Endothelial cell of umbilical vein (primary cell): ENCODE measurements around the gene PDYN.
"Not testable (repeated sequence)": the region's sequence is repeated elsewhere in the genome, so short reads cannot be mapped to it uniquely, and the experiment has no call there.

Experiments used
- GATA2 ChIP-seq: IDR thresholded peaks from 2 replicates; pipeline ENCODE4 v1.7.0; 2011; ENCODE audit warnings: low read depth, mild to moderate bottlenecking, moderate library complexity, mixed read lengths, low read length; ENCODE audit not compliant: insufficient read length, insufficient read depth
- TF ChIP-seq, protein P1 (sequence below), 2 donors: IDR thresholded peaks; 1 replicate in 1 of 2; 2 replicates in 1 of 2; pipeline ENCODE4 v1.5.1; 2011; ENCODE audit warnings: low read length in 2 of 2, mild to moderate bottlenecking in 2 of 2, moderate library complexity in 2 of 2, control low read depth in 1 of 2, inconsistent platforms in 1 of 2, low read depth in 1 of 2; ENCODE audit not compliant: insufficient read depth in 1 of 2; ENCODE audit errors: extremely low read depth in 1 of 2

DNA sequence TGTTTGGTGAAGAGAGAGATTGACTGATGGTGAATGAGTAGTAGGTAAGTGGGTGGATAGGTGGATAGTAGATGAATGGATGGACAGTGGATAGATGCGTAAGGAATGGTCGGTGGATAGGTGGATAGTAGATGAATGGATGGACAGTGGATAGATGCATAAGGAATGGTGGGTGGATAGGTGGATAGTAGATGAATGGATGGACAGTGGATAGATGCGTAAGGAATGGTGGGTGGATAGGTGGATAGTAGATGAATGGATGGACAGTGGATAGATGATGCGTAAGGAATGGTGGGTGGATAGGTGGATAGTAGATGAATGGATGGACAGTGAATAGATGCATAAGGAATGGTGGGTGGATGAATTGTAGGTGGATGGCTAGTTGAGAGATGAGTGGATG, 42.5 kb upstream of the PDYN start:
- TF ChIP-seq, protein P1, sequence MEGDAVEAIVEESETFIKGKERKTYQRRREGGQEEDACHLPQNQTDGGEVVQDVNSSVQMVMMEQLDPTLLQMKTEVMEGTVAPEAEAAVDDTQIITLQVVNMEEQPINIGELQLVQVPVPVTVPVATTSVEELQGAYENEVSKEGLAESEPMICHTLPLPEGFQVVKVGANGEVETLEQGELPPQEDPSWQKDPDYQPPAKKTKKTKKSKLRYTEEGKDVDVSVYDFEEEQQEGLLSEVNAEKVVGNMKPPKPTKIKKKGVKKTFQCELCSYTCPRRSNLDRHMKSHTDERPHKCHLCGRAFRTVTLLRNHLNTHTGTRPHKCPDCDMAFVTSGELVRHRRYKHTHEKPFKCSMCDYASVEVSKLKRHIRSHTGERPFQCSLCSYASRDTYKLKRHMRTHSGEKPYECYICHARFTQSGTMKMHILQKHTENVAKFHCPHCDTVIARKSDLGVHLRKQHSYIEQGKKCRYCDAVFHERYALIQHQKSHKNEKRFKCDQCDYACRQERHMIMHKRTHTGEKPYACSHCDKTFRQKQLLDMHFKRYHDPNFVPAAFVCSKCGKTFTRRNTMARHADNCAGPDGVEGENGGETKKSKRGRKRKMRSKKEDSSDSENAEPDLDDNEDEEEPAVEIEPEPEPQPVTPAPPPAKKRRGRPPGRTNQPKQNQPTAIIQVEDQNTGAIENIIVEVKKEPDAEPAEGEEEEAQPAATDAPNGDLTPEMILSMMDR (IDR thresholded peaks at IDR 0.05; ENCODE audit: extremely low read depth in 1 of 2, insufficient read depth in 1 of 2, low read depth in 1 of 2, low read length in 2 of 2) = not testable (repeated sequence)
- not testable (repeated sequence) for TF ChIP-seq GATA2
